HG03558 (cell line): Measurements from ENCODE around the gene RNF40.

Source experiments
- ATAC-seq: cut with Tn5 transposase; IDR thresholded peaks from one replicate; pipeline ENCODE4 v1.9.1; 2021; ENCODE audit warnings: moderate number of reproducible peaks; ENCODE audit not compliant: unreplicated experiment; ENCODE audit errors: extremely low read depth

Gene RNF40

GRCh38 chr16:30780021-30780420 is 17.9 kb downstream of the RNF40 start:
- ATAC-seq, result no peak

GRCh38 chr16:30780549-30780948 is 18.4 kb downstream of the RNF40 start:
- ATAC-seq, result no peak

- no peak for ATAC-seq
These were observed 20.6 kb downstream of the RNF40 start for GRCh38 chr16:30782486-30783279.

- no peak for ATAC-seq
These were observed 21.4 kb downstream of the RNF40 start for GRCh38 chr16:30783280-30784109.

- no peak for ATAC-seq
These were observed 22.1 kb downstream of the RNF40 start for GRCh38 chr16:30784215-30784614.

GRCh38 chr16:30785126-30786106 is 23.3 kb downstream of the RNF40 start:
- ATAC-seq, result no peak

GRCh38 chr16:30786115-30786935 is 24.2 kb downstream of the RNF40 start:
- no peak for ATAC-seq

GRCh38 chr16:30786936-30787612 is 25.0 kb downstream of the RNF40 start, which contains the start of gene ZNF629:
Gene ZNF629, minus strand, starts transcription at chr16:30787205. Its CDS starts 2,723 bp downstream, at chr16:30784482.
- no peak for ATAC-seq

- no peak for ATAC-seq
These were observed 25.7 kb downstream of the RNF40 start for GRCh38 chr16:30787613-30788378.

- no peak for ATAC-seq
These were observed 31.5 kb downstream of the RNF40 start for GRCh38 chr16:30793508-30794069.

GRCh38 chr16:30794634-30795033 is 32.5 kb downstream of the RNF40 start:
- no peak for ATAC-seq

GRCh38 chr16:30797670-30798309 is 35.7 kb downstream of the RNF40 start:
- no peak for ATAC-seq

- ATAC-seq, result no peak
These were observed 40.8 kb downstream of the RNF40 start for GRCh38 chr16:30802936-30803335.

- ATAC-seq, result no peak
These were observed 42.9 kb downstream of the RNF40 start for GRCh38 chr16:30805056-30805369.

GRCh38 chr16:30805370-30806169 is 43.4 kb downstream of the RNF40 start:
- ATAC-seq, result no peak

GRCh38 chr16:30808146-30808545 is 46.0 kb downstream of the RNF40 start:
- no peak for ATAC-seq
